PC-9 (cell line): Measurements from ENCODE around the gene CASP8. TPM values are rescaled to one million over a fixed set of nuclear protein-coding genes. Genes with fewer than 3 reads are reported as not detected.

ENCODE experiments used
- BruUV-seq: library from RNA; stranded (reverse); fragments of 400-500 nt; replicated peaks from 2 replicates; lab custom pipeline; 2021; lab: Mats Ljungman, UMichigan
- CTCF ChIA-PET: fragments of 300-600 bp; sonication (Branson Sonifier 250); formaldehyde crosslinking; loops from one replicate; lab custom pipeline; 2022; ENCODE audit warnings: antibody characterized with exemption; lab: Charles Lee
- POLR2A ChIA-PET: fragments of 300-600 bp; sonication (Branson Sonifier 250); formaldehyde crosslinking; loops from one replicate; lab custom pipeline; 2022; ENCODE audit warnings: antibody characterized with exemption; ENCODE audit not compliant: unreplicated experiment; lab: Charles Lee
- DNase-seq, 2 experiments: peaks; one replicate each; pipeline versions ENCODE4 v3.0.0 to v3.0.0-alpha.2; 2015 to 2022; ENCODE audit warnings: mixed read lengths in 1 of 2
- H2AFZ ChIP-seq: fragments of 200-600 bp; sonication (generic); 2 replicates; pipeline ENCODE4 v1.8.1; 2017; ENCODE audit warnings: antibody characterized with exemption
- H3F3A ChIP-seq: fragments of 200-600 bp; sonication (generic); 2 replicates; pipeline ENCODE4 v1.8.1; 2017; ENCODE audit warnings: antibody characterized with exemption, mild to moderate bottlenecking, low read depth; ENCODE audit not compliant: insufficient read depth
- H3K27ac ChIP-seq: fragments of 200-600 bp; sonication (generic); 2 replicates; pipeline ENCODE4 v1.6.1; 2016; ENCODE audit warnings: mixed run types
- H3K27me3 ChIP-seq: fragments of 200-600 bp; sonication (generic); 2 replicates; pipeline ENCODE4 v1.6.1; 2016; ENCODE audit warnings: low read depth, mixed run types; ENCODE audit not compliant: insufficient read depth
- H3K36me3 ChIP-seq: fragments of 200-600 bp; sonication (generic); 2 replicates; pipeline ENCODE4 v1.6.1; 2016; ENCODE audit warnings: low read depth, mixed run types
- H3K4me1 ChIP-seq: fragments of 200-600 bp; sonication (generic); replicated peaks from 2 replicates; pipeline ENCODE4 v1.6.1; 2016; ENCODE audit warnings: mixed run types; ENCODE audit not compliant: insufficient read depth
- H3K4me2 ChIP-seq: fragments of 200-600 bp; sonication (generic); 2 replicates; pipeline ENCODE4 v1.6.1; 2017; ENCODE audit warnings: mixed run types
- H3K4me3 ChIP-seq: fragments of 200-600 bp; sonication (generic); 2 replicates; pipeline ENCODE4 v1.6.1; 2016; ENCODE audit warnings: mixed run types
- H3K79me2 ChIP-seq: fragments of 200-600 bp; sonication (generic); 2 replicates; pipeline ENCODE4 v1.6.1; 2017; ENCODE audit warnings: low read depth, mixed run types
- H3K9me2 ChIP-seq: fragments of 200-600 bp; sonication (generic); 2 replicates; pipeline ENCODE4 v1.8.1; 2017; ENCODE audit warnings: mild to moderate bottlenecking; ENCODE audit not compliant: insufficient read depth
- H3K9me3 ChIP-seq: fragments of 200-600 bp; sonication (generic); 2 replicates; pipeline ENCODE4 v1.8.1; 2016; ENCODE audit warnings: low read depth; ENCODE audit not compliant: insufficient read depth
- H4K20me1 ChIP-seq: fragments of 200-600 bp; sonication (generic); 2 replicates; pipeline ENCODE4 v1.8.1; 2017; ENCODE audit not compliant: insufficient read depth
- CTCF ChIP-seq: fragments of 200-600 bp; sonication (generic); conservative IDR thresholded peaks from 2 replicates; pipeline ENCODE4 v1.6.1; 2017; ENCODE audit warnings: mixed run types, antibody characterized with exemption, mild to moderate bottlenecking, moderate library complexity
- EZH2 ChIP-seq: fragments of 200-600 bp; sonication (generic); IDR thresholded peaks from 2 replicates; pipeline ENCODE4 v1.8.0; 2017; ENCODE audit warnings: antibody characterized with exemption, low read depth
- intact Hi-C: fragments of 100-400 bp; cut with micrococcal nuclease; formaldehyde crosslinking; loops from one replicate; pipeline ENCODE4 v1.10.0; 2022; ENCODE audit not compliant: unreplicated experiment
- total RNA-seq: library from RNA; stranded (reverse); gene quantifications from 2 replicates; pipeline ENCODE4 v1.2.3, GENCODE V29; 2021

CASP8 gene
- total RNA-seq, 1 experiment from 2014 or later, result 48.2 TPM

DNA sequence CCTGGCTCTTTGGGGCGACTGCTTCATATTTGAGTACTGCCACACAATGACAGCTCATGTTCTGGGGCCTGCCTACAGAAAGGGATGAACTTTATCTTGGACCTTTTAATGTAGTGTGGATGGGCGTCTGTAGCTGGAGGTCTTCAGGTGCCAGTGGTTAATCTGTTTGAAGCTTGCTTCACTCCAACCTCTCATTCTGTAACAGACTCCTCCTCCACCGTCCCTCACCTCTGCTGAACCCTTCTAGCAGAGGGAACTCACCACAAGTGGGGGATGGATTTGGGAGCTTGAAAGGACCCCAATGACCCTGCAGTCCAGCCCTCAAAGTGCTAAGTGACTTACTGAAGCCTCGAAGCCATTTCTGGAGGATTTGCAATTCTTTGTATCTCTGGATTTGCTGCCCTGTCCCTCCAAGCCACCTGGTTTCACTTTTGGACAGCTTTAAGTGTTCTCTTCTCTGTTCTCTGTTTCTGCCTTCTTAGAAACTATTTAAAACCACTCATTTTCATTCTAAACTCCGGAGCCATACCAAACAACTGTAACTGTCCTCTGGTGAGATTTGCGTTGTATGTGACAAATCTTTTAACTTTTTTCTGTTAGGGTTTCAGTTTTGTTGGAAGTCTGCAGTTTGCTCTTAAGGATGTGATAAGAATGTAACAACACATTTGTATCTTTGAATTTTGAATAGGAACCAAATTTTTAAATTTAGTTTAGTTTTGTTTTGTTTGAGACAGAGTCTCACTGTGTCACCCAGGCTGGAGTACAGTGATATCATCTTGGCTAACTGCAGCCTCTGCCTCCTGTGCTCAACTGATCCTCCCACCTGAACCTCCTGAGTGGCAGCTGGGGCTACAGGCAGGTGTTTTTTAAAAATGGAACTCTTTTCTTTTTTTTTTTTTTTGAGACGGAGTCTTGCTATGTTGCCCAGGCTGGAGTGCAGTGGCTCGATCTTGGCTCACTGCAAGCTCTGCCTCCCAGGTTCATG is 37.0 kb upstream of the CASP8 start:
- Histone ChIP-seq H3K9me2 (no peaks in the 10 kb centered on the region), H3K27ac (no peak overlapping the region), H3K36me3 (no peaks in the 10 kb centered on the region), H3K79me2 (no peaks in the 10 kb centered on the region), H3K4me1 (peaks cover 44% of the 10 kb centered on the region), H2AFZ (no peak overlapping the region), H3K27me3 (no peaks in the 10 kb centered on the region), H3F3A (peaks cover 5% of the 10 kb centered on the region; the same call in 1 of the 2 replicates), H3K4me2 (no peak overlapping the region), H4K20me1 (no peaks in the 10 kb centered on the region), H3K9me3 (no peaks in the 10 kb centered on the region), H3K4me3 (no peak overlapping the region)
- DNase-seq, result no peak
- no TSS peak for BruUV-seq
- POLR2A ChIA-PET, result interaction anchor here (0.6 kb wide), 1 partner anchor 378 kb away, joined by 9 read pairs; no protein-coding TSS in a partner anchor
- no peak for TF ChIP-seq EZH2
- no peak for TF ChIP-seq CTCF
- CTCF ChIA-PET, result interaction anchor here (0.7 kb wide), 1 partner anchor 46 kb away, joined by 4 read pairs; no protein-coding TSS in a partner anchor
- intact Hi-C loops, result no loop called here

DNA sequence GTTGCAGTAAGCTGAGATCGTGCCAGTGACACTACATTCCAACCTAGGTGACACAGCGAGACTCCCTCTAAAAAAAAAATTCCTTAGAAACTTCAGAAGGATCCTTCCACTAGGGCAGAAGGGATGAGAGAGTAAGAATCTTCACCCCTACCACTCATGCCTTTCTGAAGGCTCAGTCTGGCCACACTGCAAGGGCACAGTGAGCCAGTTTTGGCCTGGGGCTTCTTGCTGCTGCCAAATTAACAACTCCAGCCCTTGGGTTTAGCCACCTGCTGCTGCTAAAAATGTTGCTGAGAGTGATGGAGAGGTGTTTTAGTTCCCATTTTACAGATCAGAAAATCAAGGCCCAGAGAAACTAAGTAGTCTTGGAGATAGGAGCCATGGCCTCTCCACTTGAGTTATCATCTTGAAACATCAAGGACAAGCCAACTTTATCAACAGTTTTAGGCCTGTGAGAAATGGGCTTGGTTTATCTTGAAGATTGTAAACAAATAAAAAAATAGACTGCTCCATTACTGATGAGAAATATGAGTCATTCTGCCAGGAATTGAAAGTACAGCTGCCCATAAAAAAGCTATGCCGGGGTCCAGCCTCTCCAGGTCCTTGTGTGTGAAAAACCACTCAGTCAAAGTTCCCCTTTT is 31.9 kb upstream of the CASP8 start:
- intact Hi-C loops, result no loop called here
- peak; percentile 32 to 78 for DNase-seq
- Histone ChIP-seq H3K4me1 (peaks cover 43% of the 10 kb centered on the region), H4K20me1 (no peaks in the 10 kb centered on the region), H3K4me3 (no peak overlapping the region), H3K27ac (peak overlapping the region; percentile 48; the same call in 1 of the 2 replicates), H3K36me3 (no peaks in the 10 kb centered on the region), H3K27me3 (no peaks in the 10 kb centered on the region), H3F3A (peaks cover 5% of the 10 kb centered on the region), H3K79me2 (no peaks in the 10 kb centered on the region), H2AFZ (no peak overlapping the region), H3K9me2 (no peaks in the 10 kb centered on the region), H3K9me3 (no peaks in the 10 kb centered on the region), H3K4me2 (peak overlapping the region; percentile 14; the same call in 1 of the 2 replicates)
- BruUV-seq, result no TSS peak
- ChIA-PET CTCF (interaction anchor here (0.7 kb wide), 1 partner anchor 10 kb away, joined by 3 read pairs; no protein-coding TSS in a partner anchor), POLR2A (interaction anchor here (0.6 kb wide), 1 partner anchor 51 kb away, joined by 3 read pairs; no protein-coding TSS in a partner anchor)
- TF ChIP-seq EZH2 (no peak), CTCF (no peak)

DNA sequence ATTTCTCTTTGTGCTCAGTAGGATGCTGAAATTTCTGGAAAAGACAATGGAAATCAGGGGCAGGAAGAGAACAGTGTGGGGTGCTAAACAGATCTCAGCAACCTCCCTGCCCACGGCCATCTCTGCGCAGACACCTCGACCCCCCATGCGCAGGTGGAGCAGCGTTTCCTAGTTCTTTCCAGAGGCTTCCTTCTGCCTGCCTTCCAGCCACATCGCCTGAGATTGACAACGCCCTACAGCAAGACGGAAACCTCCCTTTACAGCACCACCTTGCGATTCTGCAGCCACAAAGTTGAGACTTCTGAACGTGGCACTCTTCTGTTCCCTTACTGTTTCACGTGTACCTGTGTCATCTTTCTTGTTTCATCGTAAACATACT is 31.4 kb upstream of the CASP8 start:
- Histone ChIP-seq H3K4me1 (peaks cover 43% of the 10 kb centered on the region), H3K9me3 (no peaks in the 10 kb centered on the region), H3K27ac (no peak overlapping the region), H3K4me2 (no peak overlapping the region), H3K9me2 (no peaks in the 10 kb centered on the region), H3K27me3 (no peaks in the 10 kb centered on the region), H2AFZ (no peak overlapping the region), H3K36me3 (no peaks in the 10 kb centered on the region), H4K20me1 (no peaks in the 10 kb centered on the region), H3F3A (peaks cover 5% of the 10 kb centered on the region), H3K79me2 (peaks cover 4% of the 10 kb centered on the region), H3K4me3 (no peak overlapping the region)
- intact Hi-C loops, result no loop called here
- ChIA-PET POLR2A (no interaction called here), CTCF (no interaction called here)
- DNase-seq, result no peak
- TF ChIP-seq EZH2 (no peak), CTCF (no peak)
- no TSS peak for BruUV-seq
